Kidney tubule cell (primary cell): Measurements from ENCODE around the gene SPRY1.

Experiments used
- DNase-seq: peaks from one replicate; pipeline ENCODE4 v3.0.0-alpha.2; 2018; ENCODE audit warnings: low spot score

The SPRY1 gene

GRCh38 chr4:123444290-123444731, 47.7 kb downstream of the SPRY1 start:
- DNase-seq = peak; percentile 27

GRCh38 chr4:123446865-123447474, 50.4 kb downstream of the SPRY1 start:
- DNase-seq = no peak

GRCh38 chr4:123449362-123449761, 52.8 kb downstream of the SPRY1 start:
- DNase-seq = no peak

GRCh38 chr4:123449780-123450179, 53.2 kb downstream of the SPRY1 start:
- DNase-seq = peak; percentile 57

- DNase-seq = no peak
Measured at GRCh38 chr4:123450393-123450792, 53.8 kb downstream of the SPRY1 start.

GRCh38 chr4:123452616-123453015, 56.0 kb downstream of the SPRY1 start:
- peak; percentile 86 for DNase-seq

GRCh38 chr4:123453061-123453680, 56.6 kb downstream of the SPRY1 start:
- DNase-seq = peak; percentile 68
